Measurements from ENCODE around the gene ATG16L2.
A peak's percentile ranks its signal among the peaks of the same experiment; 100 is the strongest.
"Not testable (repeated sequence)": the region's sequence is repeated elsewhere in the genome, so short reads cannot be mapped to it uniquely, and the experiment has no call there.

Gene ATG16L2

GRCh38 chr11:72805216-72805615 lies 9.0 kb upstream of the ATG16L2 start:
- no peak for DNase-seq

GRCh38 chr11:72806378-72806777 lies 7.8 kb upstream of the ATG16L2 start:
- DNase-seq, result not testable (repeated sequence)

- DNase-seq, result no peak
Observed at GRCh38 chr11:72807021-72807693, 7.1 kb upstream of the ATG16L2 start.

- no peak for DNase-seq
Observed at GRCh38 chr11:72807792-72808191, 6.4 kb upstream of the ATG16L2 start.

- no peak for DNase-seq
Observed at GRCh38 chr11:72808331-72808798, 5.8 kb upstream of the ATG16L2 start.

- not testable (repeated sequence) for DNase-seq
Observed at GRCh38 chr11:72811686-72812085, 2.5 kb upstream of the ATG16L2 start.

- peak; percentile 77 for DNase-seq
Observed at GRCh38 chr11:72812604-72812966, 1.6 kb upstream of the ATG16L2 start.

GRCh38 chr11:72812967-72813739 lies 1.1 kb upstream of the ATG16L2 start:
- peak; percentile 76 for DNase-seq

- DNase-seq, result peak; percentile 81
Observed at GRCh38 chr11:72813740-72814285, 398 bp upstream of the ATG16L2 start.

GRCh38 chr11:72815110-72815618 lies 953 bp downstream of the ATG16L2 start:
- DNase-seq, result peak; percentile 64

- DNase-seq, result no peak
Observed at GRCh38 chr11:72816404-72816990, 2.3 kb downstream of the ATG16L2 start.

GRCh38 chr11:72817966-72818365 lies 3.8 kb downstream of the ATG16L2 start:
- no peak for DNase-seq

GRCh38 chr11:72818971-72819370 lies 4.8 kb downstream of the ATG16L2 start:
- no peak for DNase-seq

GRCh38 chr11:72820439-72821139 lies 6.4 kb downstream of the ATG16L2 start:
- DNase-seq, result no peak

GRCh38 chr11:72821221-72821919 lies 7.2 kb downstream of the ATG16L2 start:
- DNase-seq, result peak; percentile 66

GRCh38 chr11:72821920-72822799 lies 7.9 kb downstream of the ATG16L2 start:
- peak; percentile 92 for DNase-seq

- DNase-seq, result no peak
Observed at GRCh38 chr11:72823105-72823804, 9.0 kb downstream of the ATG16L2 start.

- no peak for DNase-seq
Observed at GRCh38 chr11:72824020-72824419, 9.8 kb downstream of the ATG16L2 start.

GRCh38 chr11:72824811-72825505 lies 10.7 kb downstream of the ATG16L2 start:
- no peak for DNase-seq

GRCh38 chr11:72825661-72826060 lies 11.4 kb downstream of the ATG16L2 start:
- no peak for DNase-seq
